ENCODE measurements around the gene NACC2. TPM values are rescaled to one million over a fixed set of nuclear protein-coding genes. Genes with fewer than 3 reads are reported as not detected.
A peak's percentile ranks its signal among the peaks of the same experiment; 100 is the strongest.

The NACC2 gene
- total RNA-seq, 2 donors from 2014 or later = 69.2 to 79.7 TPM

DNA sequence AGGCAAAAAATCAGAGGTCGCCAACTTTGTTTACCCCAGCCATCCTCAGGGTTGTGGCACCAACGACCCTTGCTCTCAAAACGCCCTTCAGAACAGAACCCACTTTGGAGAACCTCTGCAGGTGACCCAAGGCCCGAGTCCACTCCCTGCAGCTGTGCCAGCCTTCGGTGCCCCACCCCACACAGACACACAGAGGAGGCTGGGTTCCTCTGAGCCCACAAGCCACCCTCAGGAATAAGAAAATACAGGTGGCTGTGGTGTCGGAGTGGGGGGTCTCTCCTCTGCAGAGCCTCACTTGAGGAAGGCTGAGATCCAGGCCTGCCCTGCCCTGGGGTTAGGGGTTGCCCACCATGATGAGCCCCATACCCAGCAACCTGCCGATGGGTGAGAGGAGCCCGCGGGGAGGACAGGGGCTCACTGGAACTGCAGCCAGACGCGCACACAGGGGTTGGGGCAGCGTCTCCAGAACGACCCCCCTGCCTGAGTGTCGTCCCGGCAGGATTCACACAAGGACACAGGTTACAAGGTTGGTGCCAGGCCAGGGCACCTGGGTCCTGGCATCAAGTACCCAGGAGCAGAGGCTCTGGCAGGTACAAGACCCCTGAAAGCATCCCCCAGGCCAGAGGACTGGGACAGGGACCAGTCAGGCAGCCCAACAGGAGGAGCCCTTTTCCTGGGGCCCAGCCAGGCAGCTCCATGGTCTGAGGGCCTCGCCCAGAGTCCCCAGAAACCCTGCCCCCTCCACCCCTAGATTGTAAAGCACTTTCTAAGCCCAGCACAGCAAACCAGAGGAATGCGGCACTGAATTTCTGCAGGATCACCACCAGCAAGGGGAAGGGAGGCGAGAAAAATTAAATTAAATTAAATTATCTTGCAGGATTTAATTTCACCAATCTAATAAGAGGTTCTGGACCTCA lies 40.0 kb downstream of the NACC2 start:
- ATAC-seq (ENCODE audit: insufficient number of reproducible peaks, low FRiP score, low read depth) (no peak), DNase-seq (ENCODE audit: low spot score) (no peak)
- no peak overlapping the region for H3K27ac ChIP-seq

DNA sequence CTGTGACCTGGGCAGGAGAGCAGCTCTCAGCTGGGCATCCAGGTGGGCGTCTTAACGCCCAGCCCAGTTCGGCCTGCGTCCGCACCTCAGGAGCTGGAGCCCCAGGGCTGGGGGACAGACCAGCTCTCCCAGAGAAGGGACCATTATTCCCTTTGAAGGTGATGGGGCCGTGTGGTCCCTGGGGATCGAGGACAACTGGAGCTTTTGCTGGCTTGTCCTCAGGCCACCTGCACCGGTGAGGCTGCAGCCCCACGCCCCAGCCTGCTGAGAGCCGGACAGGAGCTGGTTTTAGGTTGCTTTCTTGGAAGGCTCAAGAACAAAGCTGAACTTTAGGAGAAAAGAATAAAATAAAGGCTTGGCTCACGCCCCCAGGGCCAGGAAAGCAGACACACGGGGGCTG lies 40.9 kb downstream of the NACC2 start:
- H3K4me3 ChIP-seq = no peak overlapping the region
- H3K9me3 ChIP-seq = no peaks in the 10 kb centered on the region
- TF ChIP-seq, protein P1, sequence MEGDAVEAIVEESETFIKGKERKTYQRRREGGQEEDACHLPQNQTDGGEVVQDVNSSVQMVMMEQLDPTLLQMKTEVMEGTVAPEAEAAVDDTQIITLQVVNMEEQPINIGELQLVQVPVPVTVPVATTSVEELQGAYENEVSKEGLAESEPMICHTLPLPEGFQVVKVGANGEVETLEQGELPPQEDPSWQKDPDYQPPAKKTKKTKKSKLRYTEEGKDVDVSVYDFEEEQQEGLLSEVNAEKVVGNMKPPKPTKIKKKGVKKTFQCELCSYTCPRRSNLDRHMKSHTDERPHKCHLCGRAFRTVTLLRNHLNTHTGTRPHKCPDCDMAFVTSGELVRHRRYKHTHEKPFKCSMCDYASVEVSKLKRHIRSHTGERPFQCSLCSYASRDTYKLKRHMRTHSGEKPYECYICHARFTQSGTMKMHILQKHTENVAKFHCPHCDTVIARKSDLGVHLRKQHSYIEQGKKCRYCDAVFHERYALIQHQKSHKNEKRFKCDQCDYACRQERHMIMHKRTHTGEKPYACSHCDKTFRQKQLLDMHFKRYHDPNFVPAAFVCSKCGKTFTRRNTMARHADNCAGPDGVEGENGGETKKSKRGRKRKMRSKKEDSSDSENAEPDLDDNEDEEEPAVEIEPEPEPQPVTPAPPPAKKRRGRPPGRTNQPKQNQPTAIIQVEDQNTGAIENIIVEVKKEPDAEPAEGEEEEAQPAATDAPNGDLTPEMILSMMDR (IDR thresholded peaks at IDR 0.05) = no peak
- peaks cover 11% of the 10 kb centered on the region for H3K36me3 ChIP-seq
- DNase-seq (ENCODE audit: low spot score) (no peak), ATAC-seq (ENCODE audit: insufficient number of reproducible peaks, low FRiP score, low read depth) (no peak)
- H3K27ac ChIP-seq = no peak overlapping the region
- H3K27me3 ChIP-seq (replicated peaks; ENCODE audit: insufficient read depth) = no peaks in the 10 kb centered on the region
- H3K4me1 ChIP-seq (ENCODE audit: control insufficient read depth in 1 of 2, low read depth in 2 of 2) = peaks cover 38 to 86% of the 10 kb centered on the region in 2 donors

More for the DNA sequence above, 40.0 kb downstream of the NACC2 start:
- Histone ChIP-seq H3K4me1 (ENCODE audit: control insufficient read depth in 1 of 2, low read depth in 2 of 2) (peaks cover 42 to 95% of the 10 kb centered on the region in 2 donors), H3K9me3 (no peaks in the 10 kb centered on the region), H3K36me3 (peaks cover 3% of the 10 kb centered on the region), H3K27me3 (replicated peaks; ENCODE audit: insufficient read depth) (no peaks in the 10 kb centered on the region), H3K4me3 (no peak overlapping the region)
- TF ChIP-seq, protein P1 (IDR thresholded peaks at IDR 0.05) = no peak

DNA sequence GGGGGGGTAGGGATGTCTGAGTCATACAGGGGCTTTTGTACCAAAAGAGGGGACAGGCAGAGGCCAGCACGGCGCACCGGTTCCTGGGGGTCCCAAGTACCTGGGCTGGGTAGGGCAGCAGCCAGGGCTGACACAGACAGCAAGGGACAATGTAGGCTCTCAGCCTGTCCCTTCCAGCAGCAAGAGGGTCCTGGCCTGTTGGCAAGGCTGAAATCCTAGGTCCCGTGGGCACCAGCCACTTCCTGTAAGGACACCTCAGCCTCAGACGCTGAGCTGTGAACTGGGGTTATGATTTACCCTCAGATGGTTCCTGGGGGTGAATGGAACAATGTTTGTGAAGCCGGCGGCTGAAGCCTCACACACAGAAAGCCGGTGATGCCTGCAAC lies 41.3 kb downstream of the NACC2 start:
- no peak for DNase-seq (ENCODE audit: low spot score)
- H3K4me3 ChIP-seq = peak overlapping the region; percentile 76
- H3K9me3 ChIP-seq = no peaks in the 10 kb centered on the region
- peaks cover 15% of the 10 kb centered on the region for H3K36me3 ChIP-seq
- H3K4me1 ChIP-seq (ENCODE audit: control insufficient read depth in 1 of 2, low read depth in 2 of 2) = peaks cover 38 to 85% of the 10 kb centered on the region in 2 donors
- no peaks in the 10 kb centered on the region for H3K27me3 ChIP-seq (replicated peaks; ENCODE audit: insufficient read depth)
- H3K27ac ChIP-seq = peak overlapping the region; percentile 65 to 77
- no peak for ATAC-seq (ENCODE audit: insufficient number of reproducible peaks, low FRiP score, low read depth)
- TF ChIP-seq, protein P1 (IDR thresholded peaks at IDR 0.05) = no peak

DNA sequence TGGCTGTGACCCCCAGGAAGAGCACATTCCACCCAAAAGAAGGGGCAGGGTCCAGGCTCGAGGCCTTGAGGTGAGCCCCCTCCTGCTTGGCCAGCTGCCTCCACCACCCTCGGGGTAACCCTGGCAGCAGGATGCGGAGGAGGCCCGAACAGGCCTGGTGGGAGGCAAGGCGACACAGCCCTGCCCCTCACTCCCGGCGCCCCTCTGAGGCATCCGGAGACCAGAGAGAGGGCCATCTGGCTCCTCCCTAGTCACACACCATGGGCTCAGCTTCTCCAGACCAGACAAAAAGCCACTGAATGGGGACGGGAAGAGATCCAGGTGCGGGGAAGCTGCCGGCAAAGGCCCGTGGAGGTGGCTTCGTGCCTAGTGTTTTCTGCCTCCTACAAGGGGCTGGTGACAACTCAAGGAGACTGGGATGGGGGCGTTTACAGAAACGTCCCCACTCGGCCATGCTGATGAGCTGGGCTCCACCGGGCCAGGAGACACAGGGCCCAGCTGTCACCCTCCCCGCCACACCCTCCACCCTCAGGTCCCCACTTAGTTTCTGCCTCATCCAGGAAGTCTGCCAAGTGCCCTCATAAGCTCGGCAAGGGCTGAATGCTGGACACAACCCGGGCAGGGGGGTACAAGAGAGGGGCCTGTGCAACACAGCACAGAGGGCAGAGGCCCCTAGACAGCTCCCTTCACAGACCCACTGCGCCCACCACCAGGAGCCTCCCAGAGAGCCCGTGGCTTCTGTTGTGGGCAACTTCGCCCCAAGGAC lies 41.9 kb downstream of the NACC2 start:
- Histone ChIP-seq H3K36me3 (peaks cover 16% of the 10 kb centered on the region), H3K4me1 (ENCODE audit: control insufficient read depth in 1 of 2, low read depth in 2 of 2) (peaks cover 38 to 82% of the 10 kb centered on the region in 2 donors), H3K4me3 (peak overlapping the region; percentile 76), H3K27ac (peak overlapping the region; percentile 65 to 77), H3K27me3 (replicated peaks; ENCODE audit: insufficient read depth) (no peaks in the 10 kb centered on the region), H3K9me3 (no peaks in the 10 kb centered on the region)
- ATAC-seq (ENCODE audit: insufficient number of reproducible peaks, low FRiP score, low read depth) = no peak
- TF ChIP-seq, protein P1 (IDR thresholded peaks at IDR 0.05) = no peak
- no peak for DNase-seq (ENCODE audit: low spot score)

DNA sequence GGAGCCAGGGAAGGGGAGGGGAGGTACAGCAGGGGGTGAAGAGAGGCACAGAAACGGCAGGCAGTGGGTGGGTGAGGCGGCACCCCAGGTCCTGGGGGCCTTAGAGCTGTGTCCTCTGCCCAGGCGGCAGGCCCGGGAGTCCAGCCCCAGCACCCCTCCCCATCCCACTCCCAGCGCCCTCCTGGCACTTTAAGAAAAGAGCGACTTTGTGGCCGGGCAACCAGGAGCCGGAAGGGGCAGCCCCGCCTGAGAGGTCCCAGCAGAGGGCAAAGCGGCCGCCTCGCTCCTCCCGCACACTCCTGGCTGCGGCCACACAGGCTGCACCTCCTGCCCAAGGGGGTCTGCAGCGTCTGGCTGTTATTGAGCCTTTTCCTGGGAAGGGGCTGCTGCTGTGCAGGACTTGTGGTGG lies 42.6 kb downstream of the NACC2 start:
- Histone ChIP-seq H3K4me3 (peak overlapping the region; percentile 76), H3K4me1 (ENCODE audit: control insufficient read depth in 1 of 2, low read depth in 2 of 2) (peaks cover 38 to 79% of the 10 kb centered on the region in 2 donors), H3K27ac (peak overlapping the region; percentile 65 to 77), H3K27me3 (replicated peaks; ENCODE audit: insufficient read depth) (no peaks in the 10 kb centered on the region), H3K36me3 (peaks cover 16% of the 10 kb centered on the region), H3K9me3 (no peaks in the 10 kb centered on the region)
- ATAC-seq (ENCODE audit: insufficient number of reproducible peaks, low FRiP score, low read depth) (peak; percentile 29), DNase-seq (ENCODE audit: low spot score) (no peak)
- TF ChIP-seq, protein P1 (IDR thresholded peaks at IDR 0.05) = no peak

Data from thoracic aorta (tissue), 2 donors.